SU-DHL-6 (cell line): ENCODE data around the gene KPTN.

Experiments
- H2AFZ ChIP-seq: fragments of 200-600 bp; sonication (generic); 2 replicates; pipeline ENCODE4 v1.6.1; 2014; ENCODE audit warnings: low read depth, mild to moderate bottlenecking, moderate library complexity, mixed read lengths, antibody characterized with exemption, low read length; ENCODE audit not compliant: severe bottlenecking
- H3F3A ChIP-seq: fragments of 200-600 bp; shearing (Covaris generic); 2 replicates; pipeline ENCODE4 v1.6.0; 2016; ENCODE audit warnings: antibody characterized with exemption, mild to moderate bottlenecking; ENCODE audit not compliant: insufficient read depth
- H3K27ac ChIP-seq: fragments of 200-600 bp; sonication (generic); 2 replicates; pipeline ENCODE4 v1.5.1; 2016; ENCODE audit warnings: low read depth, mild to moderate bottlenecking, low read length, moderate library complexity, mixed read lengths
- H3K27me3 ChIP-seq: fragments of 200-600 bp; sonication (generic), shearing (Covaris generic); 2 replicates; pipeline ENCODE4 v1.6.0; 2014; ENCODE audit warnings: mild to moderate bottlenecking, low read length
- H3K36me3 ChIP-seq: fragments of 200-600 bp; sonication (generic); 2 replicates; pipeline ENCODE4 v1.6.1; 2014; ENCODE audit warnings: mild to moderate bottlenecking, low read length, mixed read lengths
- H3K4me2 ChIP-seq: fragments of 300-600, 200-600 bp; shearing (Covaris generic), sonication (generic); 2 replicates; pipeline ENCODE4 v1.6.0; 2014; ENCODE audit warnings: low read length, low read depth, mild to moderate bottlenecking; ENCODE audit not compliant: poor library complexity, severe bottlenecking
- H3K4me3 ChIP-seq: fragments of 200-600 bp; sonication (generic); 2 replicates; pipeline ENCODE4 v1.5.1; 2014; ENCODE audit warnings: antibody characterized with exemption, low read length, mild to moderate bottlenecking, mixed read lengths; ENCODE audit not compliant: insufficient read depth, poor library complexity, severe bottlenecking
- H3K79me2 ChIP-seq: fragments of 200-600 bp; sonication (generic); 2 replicates; pipeline ENCODE4 v1.6.1; 2014; ENCODE audit warnings: mild to moderate bottlenecking, low read length, moderate library complexity; ENCODE audit not compliant: insufficient read depth
- H3K9ac ChIP-seq: fragments of 200-600 bp; sonication (generic); 2 replicates; pipeline ENCODE4 v1.7.0; 2014; ENCODE audit warnings: mild to moderate bottlenecking, low read length
- H3K9me2 ChIP-seq: fragments of 200-600 bp; sonication (generic); replicated peaks from 2 replicates; pipeline ENCODE4 v1.6.1; 2014; ENCODE audit warnings: low read length; ENCODE audit not compliant: insufficient read depth
- H3K9me3 ChIP-seq: fragments of 200-600 bp; sonication (generic); 2 replicates; pipeline ENCODE4 v1.6.1; 2014; ENCODE audit warnings: low read length, mixed read lengths; ENCODE audit not compliant: insufficient read depth
- H4K20me1 ChIP-seq: fragments of 200-600 bp; sonication (generic); 2 replicates; pipeline ENCODE4 v1.6.1; 2014; ENCODE audit warnings: low read depth, mild to moderate bottlenecking, antibody characterized with exemption, low read length, moderate library complexity, mixed read lengths
- CTCF ChIP-seq: fragments of 200-600 bp; sonication (generic); IDR thresholded peaks from one replicate; pipeline ENCODE4 v1.5.1; 2017; ENCODE audit warnings: antibody characterized with exemption, mild to moderate bottlenecking, low read length, moderate library complexity; ENCODE audit not compliant: insufficient read depth, poor library complexity, severe bottlenecking
- EZH2phosphoT487 ChIP-seq: fragments of 200-600 bp; sonication (generic), shearing (Covaris generic); conservative IDR thresholded peaks from 2 replicates; pipeline ENCODE4 v1.6.1; 2018; ENCODE audit warnings: mild to moderate bottlenecking, antibody characterized with exemption, low read length, moderate library complexity, mixed read lengths

KPTN gene

GRCh38 chr19:47471381-47471732 lies 12.7 kb downstream of the KPTN start:
- Histone ChIP-seq H3K79me2 (no peaks in the 10 kb centered on the region), H3K9me3 (no peaks in the 10 kb centered on the region), H3F3A (no peaks in the 10 kb centered on the region), H3K4me3 (no peak overlapping the region), H3K4me2 (no peak overlapping the region), H2AFZ (no peak overlapping the region), H3K9ac (no peak overlapping the region), H3K9me2 (no peaks in the 10 kb centered on the region), H3K27me3 (no peaks in the 10 kb centered on the region), H3K36me3 (no peaks in the 10 kb centered on the region), H3K27ac (no peak overlapping the region), H4K20me1 (no peaks in the 10 kb centered on the region)
- TF ChIP-seq CTCF (no peak), EZH2phosphoT487 (no peak)

GRCh38 chr19:47470447-47471195 lies 13.4 kb downstream of the KPTN start:
- no peak overlapping the region for H3K4me3 ChIP-seq
- no peak overlapping the region for H3K27ac ChIP-seq
- no peak overlapping the region for H3K4me2 ChIP-seq
- no peaks in the 10 kb centered on the region for H3K9me3 ChIP-seq
- no peak overlapping the region for H3K9ac ChIP-seq
- no peaks in the 10 kb centered on the region for H3K36me3 ChIP-seq
- H3K27me3 ChIP-seq = no peaks in the 10 kb centered on the region
- H3K79me2 ChIP-seq = no peaks in the 10 kb centered on the region
- H4K20me1 ChIP-seq = no peaks in the 10 kb centered on the region
- no peak for TF ChIP-seq EZH2phosphoT487
- TF ChIP-seq CTCF = no peak
- no peak overlapping the region for H2AFZ ChIP-seq
- H3F3A ChIP-seq = no peaks in the 10 kb centered on the region
- no peaks in the 10 kb centered on the region for H3K9me2 ChIP-seq

GRCh38 chr19:47469719-47470118 lies 14.3 kb downstream of the KPTN start:
- Histone ChIP-seq H3K4me2 (no peak overlapping the region), H3F3A (no peaks in the 10 kb centered on the region), H3K4me3 (no peak overlapping the region), H3K9me3 (no peaks in the 10 kb centered on the region), H3K27me3 (no peaks in the 10 kb centered on the region), H3K27ac (no peak overlapping the region), H3K36me3 (no peaks in the 10 kb centered on the region), H3K9me2 (no peaks in the 10 kb centered on the region), H2AFZ (no peak overlapping the region), H4K20me1 (no peaks in the 10 kb centered on the region), H3K9ac (no peak overlapping the region), H3K79me2 (no peaks in the 10 kb centered on the region)
- no peak for TF ChIP-seq CTCF
- no peak for TF ChIP-seq EZH2phosphoT487
